AG20443 (cell line): ENCODE measurements around the gene IFNGR2.
A peak's percentile ranks its signal among the peaks of the same experiment; 100 is the strongest.
"Not testable (repeated sequence)": the region's sequence is repeated elsewhere in the genome, so short reads cannot be mapped to it uniquely, and the experiment has no call there.

Source experiments
- DNase-seq: peaks from one replicate; pipeline ENCODE4 v3.0.0; 2012; ENCODE audit warnings: low spot score, mixed read lengths

Gene IFNGR2

GRCh38 chr21:33402001-33402979 is 923 bp upstream of the IFNGR2 start:
- DNase-seq, result peak; percentile 71

GRCh38 chr21:33403786-33404585 is 773 bp downstream of the IFNGR2 start:
- DNase-seq, result peak; percentile 71

- no peak for DNase-seq
Observed at GRCh38 chr21:33406493-33406892, 3.3 kb downstream of the IFNGR2 start.

- DNase-seq, result no peak
Observed at GRCh38 chr21:33411949-33412430, 8.8 kb downstream of the IFNGR2 start.

- DNase-seq, result not testable (repeated sequence)
Observed at GRCh38 chr21:33412439-33412831, 9.2 kb downstream of the IFNGR2 start.

- no peak for DNase-seq
Observed at GRCh38 chr21:33412832-33413519, 9.8 kb downstream of the IFNGR2 start.

GRCh38 chr21:33414068-33414467 is 10.9 kb downstream of the IFNGR2 start:
- no peak for DNase-seq

- DNase-seq, result no peak
Observed at GRCh38 chr21:33414926-33415325, 11.7 kb downstream of the IFNGR2 start.

GRCh38 chr21:33418691-33419090 is 15.5 kb downstream of the IFNGR2 start:
- DNase-seq, result peak; percentile 62

GRCh38 chr21:33419538-33420123 is 16.4 kb downstream of the IFNGR2 start:
- DNase-seq, result peak; percentile 49

GRCh38 chr21:33421713-33422393 is 18.6 kb downstream of the IFNGR2 start:
- no peak for DNase-seq

GRCh38 chr21:33424214-33424613 is 21.0 kb downstream of the IFNGR2 start:
- no peak for DNase-seq

GRCh38 chr21:33425825-33426224 is 22.6 kb downstream of the IFNGR2 start:
- no peak for DNase-seq

- no peak for DNase-seq
Observed at GRCh38 chr21:33427051-33427450, 23.8 kb downstream of the IFNGR2 start.

- peak; percentile 51 for DNase-seq
Observed at GRCh38 chr21:33428669-33429068, 25.5 kb downstream of the IFNGR2 start.

GRCh38 chr21:33430858-33431257 is 27.6 kb downstream of the IFNGR2 start:
- DNase-seq, result no peak

- no peak for DNase-seq
Observed at GRCh38 chr21:33432496-33432895, 29.3 kb downstream of the IFNGR2 start.

- DNase-seq, result no peak
Observed at GRCh38 chr21:33433001-33433400, 29.8 kb downstream of the IFNGR2 start.

GRCh38 chr21:33433425-33434114 is 30.4 kb downstream of the IFNGR2 start:
- no peak for DNase-seq

- DNase-seq, result peak; percentile 89
Observed at GRCh38 chr21:33434770-33435360, 31.7 kb downstream of the IFNGR2 start.
